SU-DHL-6 (cell line): ENCODE measurements around the gene NLGN1.

Experiments used
- EZH2phosphoT487 ChIP-seq: fragments of 200-600 bp; sonication (generic), shearing (Covaris generic); conservative IDR thresholded peaks from 2 replicates; pipeline ENCODE4 v1.6.1; 2018; ENCODE audit warnings: mild to moderate bottlenecking, antibody characterized with exemption, low read length, moderate library complexity, mixed read lengths
- TF ChIP-seq, protein P1 (sequence below): fragments of 200-600 bp; sonication (generic); IDR thresholded peaks from one replicate; pipeline ENCODE4 v1.5.1; 2017; ENCODE audit warnings: antibody characterized with exemption, mild to moderate bottlenecking, low read length, moderate library complexity; ENCODE audit not compliant: insufficient read depth, poor library complexity, severe bottlenecking

DNA sequence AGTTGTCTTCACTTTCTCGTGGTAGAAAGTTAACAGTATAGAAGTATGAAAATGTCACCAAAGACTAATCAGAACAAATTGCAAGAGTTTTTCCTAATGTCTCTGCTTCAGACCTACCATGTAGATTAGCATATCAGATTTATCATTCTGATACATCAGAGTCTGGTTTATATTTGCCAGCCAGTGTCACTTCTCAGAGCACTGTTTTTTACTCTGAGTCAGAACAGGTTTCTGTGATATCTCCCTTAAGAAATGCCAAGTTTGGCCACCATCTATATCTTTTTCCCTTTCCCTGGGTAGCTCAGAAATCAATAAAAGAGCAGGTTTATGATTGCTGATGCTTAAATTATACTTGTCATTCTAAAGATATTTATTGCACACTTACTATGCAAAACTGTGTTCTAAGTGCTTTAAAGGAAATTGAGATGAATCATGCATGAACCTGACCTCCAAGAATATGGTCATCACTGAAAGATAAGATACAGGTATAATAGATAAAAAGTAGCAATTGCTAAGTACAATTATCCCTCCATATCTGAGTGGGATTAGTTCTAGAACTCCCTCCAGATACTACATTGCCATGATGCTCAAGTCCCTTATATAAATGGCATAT, 788.9 kb downstream of the NLGN1 start:
- TF ChIP-seq, protein P1, sequence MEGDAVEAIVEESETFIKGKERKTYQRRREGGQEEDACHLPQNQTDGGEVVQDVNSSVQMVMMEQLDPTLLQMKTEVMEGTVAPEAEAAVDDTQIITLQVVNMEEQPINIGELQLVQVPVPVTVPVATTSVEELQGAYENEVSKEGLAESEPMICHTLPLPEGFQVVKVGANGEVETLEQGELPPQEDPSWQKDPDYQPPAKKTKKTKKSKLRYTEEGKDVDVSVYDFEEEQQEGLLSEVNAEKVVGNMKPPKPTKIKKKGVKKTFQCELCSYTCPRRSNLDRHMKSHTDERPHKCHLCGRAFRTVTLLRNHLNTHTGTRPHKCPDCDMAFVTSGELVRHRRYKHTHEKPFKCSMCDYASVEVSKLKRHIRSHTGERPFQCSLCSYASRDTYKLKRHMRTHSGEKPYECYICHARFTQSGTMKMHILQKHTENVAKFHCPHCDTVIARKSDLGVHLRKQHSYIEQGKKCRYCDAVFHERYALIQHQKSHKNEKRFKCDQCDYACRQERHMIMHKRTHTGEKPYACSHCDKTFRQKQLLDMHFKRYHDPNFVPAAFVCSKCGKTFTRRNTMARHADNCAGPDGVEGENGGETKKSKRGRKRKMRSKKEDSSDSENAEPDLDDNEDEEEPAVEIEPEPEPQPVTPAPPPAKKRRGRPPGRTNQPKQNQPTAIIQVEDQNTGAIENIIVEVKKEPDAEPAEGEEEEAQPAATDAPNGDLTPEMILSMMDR, result no peak
- TF ChIP-seq EZH2phosphoT487, result no peak
